ENCODE data around the gene MAN1C1.

MAN1C1 gene

DNA sequence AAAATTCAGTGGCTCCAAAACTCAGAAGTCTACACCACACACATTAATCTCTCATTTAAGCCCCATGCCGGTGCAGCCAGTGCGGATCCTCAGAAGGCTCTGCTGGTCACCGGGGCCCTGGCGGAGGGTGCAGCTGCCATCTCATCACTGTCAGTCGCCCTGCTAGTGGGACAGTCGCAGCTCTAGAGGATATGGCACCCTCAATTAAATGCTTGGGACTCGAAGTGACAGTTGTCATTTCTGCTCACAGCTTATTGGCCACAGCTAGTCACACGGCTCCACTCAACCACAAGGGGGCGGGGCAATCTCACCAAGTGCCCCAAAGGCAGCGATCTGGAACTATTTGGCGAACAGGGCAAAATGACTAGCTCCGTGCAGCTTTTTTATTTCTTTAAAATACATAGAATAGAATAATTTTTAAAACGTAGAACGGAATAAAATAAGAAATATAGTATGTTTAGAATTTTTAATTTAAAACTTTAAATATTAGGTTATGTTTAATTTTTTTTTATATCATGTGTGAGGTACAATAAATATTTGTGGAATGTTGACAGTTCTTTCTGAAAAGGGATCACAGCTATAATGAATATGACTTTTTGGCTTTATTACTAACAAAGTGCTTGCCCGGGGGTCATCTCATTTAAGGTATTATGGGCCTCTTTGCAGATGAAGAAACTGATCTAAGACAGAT is 8.0 kb upstream of the MAN1C1 start:
- TF ChIP-seq, protein P1, sequence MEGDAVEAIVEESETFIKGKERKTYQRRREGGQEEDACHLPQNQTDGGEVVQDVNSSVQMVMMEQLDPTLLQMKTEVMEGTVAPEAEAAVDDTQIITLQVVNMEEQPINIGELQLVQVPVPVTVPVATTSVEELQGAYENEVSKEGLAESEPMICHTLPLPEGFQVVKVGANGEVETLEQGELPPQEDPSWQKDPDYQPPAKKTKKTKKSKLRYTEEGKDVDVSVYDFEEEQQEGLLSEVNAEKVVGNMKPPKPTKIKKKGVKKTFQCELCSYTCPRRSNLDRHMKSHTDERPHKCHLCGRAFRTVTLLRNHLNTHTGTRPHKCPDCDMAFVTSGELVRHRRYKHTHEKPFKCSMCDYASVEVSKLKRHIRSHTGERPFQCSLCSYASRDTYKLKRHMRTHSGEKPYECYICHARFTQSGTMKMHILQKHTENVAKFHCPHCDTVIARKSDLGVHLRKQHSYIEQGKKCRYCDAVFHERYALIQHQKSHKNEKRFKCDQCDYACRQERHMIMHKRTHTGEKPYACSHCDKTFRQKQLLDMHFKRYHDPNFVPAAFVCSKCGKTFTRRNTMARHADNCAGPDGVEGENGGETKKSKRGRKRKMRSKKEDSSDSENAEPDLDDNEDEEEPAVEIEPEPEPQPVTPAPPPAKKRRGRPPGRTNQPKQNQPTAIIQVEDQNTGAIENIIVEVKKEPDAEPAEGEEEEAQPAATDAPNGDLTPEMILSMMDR (conservative IDR thresholded peaks at IDR 0.05; ENCODE audit: low read depth), result peak; percentile 69
- CTCF ChIA-PET, result interaction anchor here (0.7 to 2.5 kb wide), 10 partner anchors 8 to 202 kb away, joined by 3 to 6 read pairs (median 3); partner anchors contain the start of gene MAN1C1
- H3K27ac ChIP-seq, result no peak overlapping the region
- peak; percentile 66 for DNase-seq (ENCODE audit: low spot score)
- POLR2A ChIA-PET (ENCODE audit: low non-redundant PET), result no interaction called here

DNA sequence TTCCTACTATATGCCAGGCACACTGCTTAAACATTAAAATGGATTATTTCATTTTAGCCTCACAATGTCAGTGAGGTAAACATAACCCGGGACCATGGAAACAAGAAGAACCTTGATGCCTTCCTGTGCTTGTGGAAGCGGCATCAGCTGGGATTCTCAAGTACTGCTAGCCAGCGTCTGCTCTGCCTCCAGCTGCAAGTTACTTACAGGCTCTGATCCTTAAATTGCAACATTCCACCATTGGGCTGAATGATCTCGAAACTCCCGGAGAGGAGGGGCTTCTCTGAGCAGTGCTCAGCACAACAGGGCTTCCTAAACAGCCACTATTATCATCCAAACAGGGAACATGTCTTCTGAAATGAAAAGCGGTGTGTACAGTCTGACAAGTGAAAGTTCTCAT is 6.7 kb upstream of the MAN1C1 start:
- ChIA-PET POLR2A (ENCODE audit: low non-redundant PET) (no interaction called here), CTCF (interaction anchor here (0.5 to 2.5 kb wide), 4 partner anchors 182 to 208 kb away, joined by 3 to 6 read pairs (median 5); no protein-coding TSS in a partner anchor)
- H3K27ac ChIP-seq, result no peak overlapping the region
- TF ChIP-seq, protein P1 (conservative IDR thresholded peaks at IDR 0.05; ENCODE audit: low read depth), result no peak
- DNase-seq (ENCODE audit: low spot score), result no peak

DNA sequence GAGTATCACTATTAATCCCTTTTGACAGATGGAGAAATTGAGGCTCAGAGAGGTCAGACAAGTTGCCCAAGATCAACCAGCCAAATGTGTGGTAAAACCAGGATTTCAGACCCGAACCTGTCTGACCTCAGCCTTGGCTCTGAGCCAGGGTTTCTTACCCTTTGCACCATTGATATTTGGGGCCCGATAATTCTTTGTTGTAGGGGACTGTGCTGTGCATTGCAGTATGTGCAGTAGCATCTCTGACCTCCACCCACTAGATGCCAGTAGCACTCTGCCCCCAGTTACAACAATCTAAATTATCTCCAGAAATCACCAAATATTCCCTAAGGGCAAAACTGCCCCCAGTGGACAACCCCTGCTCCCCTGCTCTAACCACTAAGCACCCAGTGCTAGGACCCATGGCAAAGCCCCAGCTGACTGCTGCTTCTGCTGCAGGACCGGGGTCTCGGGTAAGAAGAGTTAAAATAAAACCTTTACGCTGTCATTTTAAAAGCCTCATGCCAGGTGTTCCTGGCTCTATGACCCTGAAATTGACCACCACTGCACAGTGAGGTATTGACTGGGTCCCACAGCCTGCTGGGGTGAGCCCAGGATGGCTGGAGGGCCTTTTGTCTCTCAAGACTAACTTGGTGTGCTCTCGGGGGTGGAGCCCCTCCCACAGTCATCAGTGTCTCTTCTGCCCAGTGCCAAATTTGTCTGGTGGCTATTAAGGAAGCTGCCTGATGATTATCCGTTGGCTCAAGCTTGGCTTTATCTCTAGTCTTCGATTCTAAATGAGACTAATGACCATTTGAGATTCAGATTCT is 5.6 kb upstream of the MAN1C1 start:
- ChIA-PET CTCF (no interaction called here), POLR2A (ENCODE audit: low non-redundant PET) (no interaction called here)
- no peak overlapping the region for H3K27ac ChIP-seq
- DNase-seq (ENCODE audit: low spot score), result no peak
- TF ChIP-seq, protein P1 (conservative IDR thresholded peaks at IDR 0.05; ENCODE audit: low read depth), result no peak

DNA sequence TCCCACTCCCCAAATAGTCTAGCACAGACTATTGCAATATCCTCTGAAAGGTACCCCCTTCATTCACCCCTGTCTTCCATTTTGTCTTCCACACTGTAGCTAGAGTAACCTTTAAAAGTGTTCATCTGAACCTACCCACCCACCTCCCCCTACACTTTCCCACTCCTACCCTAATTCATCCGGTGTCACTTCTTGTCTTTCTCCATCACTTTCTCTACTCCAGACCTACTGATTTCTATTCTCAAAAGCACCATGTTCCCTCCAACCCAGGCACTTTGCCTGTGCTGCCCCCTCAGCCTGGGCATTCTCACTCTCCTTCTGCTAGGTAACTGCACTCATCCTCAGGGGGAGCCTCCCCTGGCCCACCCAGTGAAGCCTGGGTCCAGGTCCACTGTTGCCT is 4.7 kb upstream of the MAN1C1 start:
- DNase-seq (ENCODE audit: low spot score), result no peak
- no peak overlapping the region for H3K27ac ChIP-seq
- ChIA-PET CTCF (no interaction called here), POLR2A (ENCODE audit: low non-redundant PET) (no interaction called here)
- TF ChIP-seq, protein P1 (conservative IDR thresholded peaks at IDR 0.05; ENCODE audit: low read depth), result no peak

DNA sequence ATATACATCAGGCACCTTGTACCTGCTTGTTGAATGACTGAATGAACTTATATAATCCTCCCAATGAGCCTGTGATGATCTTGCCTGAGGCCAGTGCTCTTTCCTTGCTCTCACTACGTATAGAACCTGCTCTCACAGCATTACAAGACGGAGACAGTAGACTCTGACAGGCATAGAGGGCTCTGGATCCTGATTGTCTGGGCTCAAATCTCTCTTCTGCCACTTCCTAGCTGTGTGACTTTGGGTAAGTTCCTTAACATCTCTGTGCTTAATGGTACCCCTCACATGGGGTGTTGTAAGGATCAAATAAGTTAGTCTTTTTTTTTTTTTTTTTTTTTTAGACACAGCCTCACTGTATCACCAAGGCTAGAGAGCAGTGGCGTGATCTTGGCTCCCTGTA is 4.2 kb upstream of the MAN1C1 start:
- POLR2A ChIA-PET (ENCODE audit: low non-redundant PET), result no interaction called here
- DNase-seq (ENCODE audit: low spot score), result no peak
- TF ChIP-seq, protein P1 (conservative IDR thresholded peaks at IDR 0.05; ENCODE audit: low read depth), result no peak
- CTCF ChIA-PET, result no interaction called here
- no peak overlapping the region for H3K27ac ChIP-seq

DNA sequence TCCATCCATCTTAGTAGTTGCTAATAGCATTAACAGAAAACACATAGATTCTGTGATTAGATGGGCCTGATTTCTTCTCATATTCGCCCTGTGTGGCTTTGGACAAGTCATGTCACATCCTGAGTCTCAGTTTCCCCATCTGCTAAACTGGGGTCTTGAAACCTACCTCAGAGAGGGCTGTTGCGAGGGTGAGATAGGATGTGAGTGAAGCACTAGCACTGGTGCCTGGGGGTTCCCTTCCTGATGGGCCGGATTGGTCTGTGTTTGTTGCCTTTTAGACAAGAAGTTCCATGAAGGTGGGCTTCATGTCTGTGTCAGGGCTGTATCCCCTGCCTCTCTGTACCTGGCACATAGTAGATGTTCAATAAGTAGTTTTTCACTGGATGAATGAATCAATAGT is 3.5 kb upstream of the MAN1C1 start:
- ChIA-PET CTCF (interaction anchor here (0.7 kb wide), 1 partner anchor 125 kb away, joined by 3 read pairs; no protein-coding TSS in a partner anchor), POLR2A (ENCODE audit: low non-redundant PET) (no interaction called here)
- DNase-seq (ENCODE audit: low spot score), result no peak
- no peak overlapping the region for H3K27ac ChIP-seq
- TF ChIP-seq, protein P1 (conservative IDR thresholded peaks at IDR 0.05; ENCODE audit: low read depth), result no peak

All from RWPE1 (cell line).